IMR-90 (cell line): ENCODE data around the gene GFRA4.

Experiments
- CHD1 ChIP-seq: IDR thresholded peaks from 2 replicates; pipeline ENCODE4 v1.6.1; 2012; ENCODE audit warnings: low read depth, low read length, improper control_type of control experiment
- CTCF ChIP-seq: conservative IDR thresholded peaks from 2 replicates; pipeline ENCODE4 v1.5.1; 2012; ENCODE audit warnings: mild to moderate bottlenecking, low read depth, low read length, improper control_type of control experiment
- MAFK ChIP-seq: IDR thresholded peaks from 2 replicates; pipeline ENCODE4 v1.6.1; 2012; ENCODE audit warnings: low read depth, low read length, improper control_type of control experiment
- MAZ ChIP-seq: IDR thresholded peaks from 2 replicates; pipeline ENCODE4 v1.6.1; 2012; ENCODE audit warnings: low read depth, mild to moderate bottlenecking, low read length, improper control_type of control experiment, moderate library complexity, borderline replicate concordance
- NFE2L2 ChIP-seq: fragments of 150-350 bp; IDR thresholded peaks from 2 replicates; pipeline ENCODE4 v1.6.1; 2016; ENCODE audit warnings: low read depth, mild to moderate bottlenecking, low read length
- POLR2A ChIP-seq: IDR thresholded peaks from 2 replicates; pipeline ENCODE4 v1.6.1; 2012; ENCODE audit warnings: mild to moderate bottlenecking, low read depth, low read length
- RAD21 ChIP-seq: IDR thresholded peaks from 2 replicates; pipeline ENCODE4 v1.6.1; 2012; ENCODE audit warnings: low read length, improper control_type of control experiment
- RCOR1 ChIP-seq: IDR thresholded peaks from 2 replicates; pipeline ENCODE4 v1.6.1; 2012; ENCODE audit warnings: mild to moderate bottlenecking, low read length, improper control_type of control experiment; ENCODE audit not compliant: insufficient replicate concordance
- RFX5 ChIP-seq: IDR thresholded peaks from 2 replicates; pipeline ENCODE4 v1.8.0; 2012; ENCODE audit warnings: low read depth, mild to moderate bottlenecking, low read length, moderate library complexity
- SMC3 ChIP-seq: fragments of 150-350 bp; IDR thresholded peaks from 2 replicates; pipeline ENCODE4 v1.6.1; 2016; ENCODE audit warnings: low read depth, mild to moderate bottlenecking, antibody characterized with exemption, low read length, moderate library complexity
- USF2 ChIP-seq: fragments of 150-350 bp; IDR thresholded peaks from 2 replicates; pipeline ENCODE4 v1.6.1; 2017; ENCODE audit warnings: mild to moderate bottlenecking, antibody characterized with exemption, low read length, low read depth
- TF ChIP-seq, protein P1 (sequence below): fragments of 150-350 bp; IDR thresholded peaks from 2 replicates; pipeline ENCODE4 v1.6.1; 2016; ENCODE audit warnings: low read depth, mild to moderate bottlenecking, low read length, moderate library complexity, borderline replicate concordance

DNA sequence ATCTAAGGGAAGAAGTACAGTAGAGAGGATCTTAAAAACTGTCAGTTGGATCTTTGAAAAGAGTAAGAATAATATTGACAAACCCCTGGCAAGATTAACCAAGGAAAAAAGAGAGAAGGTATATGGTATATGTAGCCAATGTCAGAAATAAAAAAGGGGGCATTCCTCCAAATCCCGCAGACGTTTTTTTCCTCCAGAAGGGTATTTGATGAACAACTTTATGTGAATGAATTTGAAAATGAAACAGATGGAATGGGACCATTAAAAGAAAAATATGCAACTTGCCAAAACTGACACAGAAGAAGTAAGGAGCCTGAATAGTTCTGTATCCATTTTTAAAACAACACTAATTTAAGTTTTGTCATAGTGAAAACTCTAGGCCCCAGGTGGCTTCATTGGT lies 35.7 kb downstream of the GFRA4 start:
- TF ChIP-seq CTCF (no peak), POLR2A (no peak), RAD21 (no peak), MAFK (no peak), USF2 (no peak), CHD1 (no peak), RFX5 (no peak), RCOR1 (no peak), MAZ (no peak), SMC3 (no peak), NFE2L2 (no peak)
- TF ChIP-seq, protein P1, sequence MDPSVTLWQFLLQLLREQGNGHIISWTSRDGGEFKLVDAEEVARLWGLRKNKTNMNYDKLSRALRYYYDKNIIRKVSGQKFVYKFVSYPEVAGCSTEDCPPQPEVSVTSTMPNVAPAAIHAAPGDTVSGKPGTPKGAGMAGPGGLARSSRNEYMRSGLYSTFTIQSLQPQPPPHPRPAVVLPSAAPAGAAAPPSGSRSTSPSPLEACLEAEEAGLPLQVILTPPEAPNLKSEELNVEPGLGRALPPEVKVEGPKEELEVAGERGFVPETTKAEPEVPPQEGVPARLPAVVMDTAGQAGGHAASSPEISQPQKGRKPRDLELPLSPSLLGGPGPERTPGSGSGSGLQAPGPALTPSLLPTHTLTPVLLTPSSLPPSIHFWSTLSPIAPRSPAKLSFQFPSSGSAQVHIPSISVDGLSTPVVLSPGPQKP: no peak
